Measurements from ENCODE around the gene KCNK10.

DNA sequence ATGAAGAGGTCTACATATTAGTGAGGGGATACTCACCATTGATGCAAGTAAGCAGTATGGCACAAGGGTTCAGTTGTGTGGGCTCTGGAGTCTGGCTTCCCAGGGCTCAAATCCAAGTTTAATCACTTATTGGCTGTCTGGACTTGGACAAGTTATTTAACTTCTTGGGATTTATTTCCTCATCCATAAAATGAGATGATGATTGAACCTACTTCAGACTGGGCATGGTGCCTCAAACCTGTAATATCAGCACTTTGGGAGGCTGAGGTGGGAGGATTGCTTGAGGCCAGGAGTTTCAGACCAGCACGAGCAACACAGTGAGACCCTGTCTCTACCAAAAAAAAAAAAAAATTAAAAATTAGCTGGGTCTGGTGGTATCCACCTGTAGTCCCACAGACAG is 67.9 kb downstream of the KCNK10 start:
- TF ChIP-seq, protein P1, sequence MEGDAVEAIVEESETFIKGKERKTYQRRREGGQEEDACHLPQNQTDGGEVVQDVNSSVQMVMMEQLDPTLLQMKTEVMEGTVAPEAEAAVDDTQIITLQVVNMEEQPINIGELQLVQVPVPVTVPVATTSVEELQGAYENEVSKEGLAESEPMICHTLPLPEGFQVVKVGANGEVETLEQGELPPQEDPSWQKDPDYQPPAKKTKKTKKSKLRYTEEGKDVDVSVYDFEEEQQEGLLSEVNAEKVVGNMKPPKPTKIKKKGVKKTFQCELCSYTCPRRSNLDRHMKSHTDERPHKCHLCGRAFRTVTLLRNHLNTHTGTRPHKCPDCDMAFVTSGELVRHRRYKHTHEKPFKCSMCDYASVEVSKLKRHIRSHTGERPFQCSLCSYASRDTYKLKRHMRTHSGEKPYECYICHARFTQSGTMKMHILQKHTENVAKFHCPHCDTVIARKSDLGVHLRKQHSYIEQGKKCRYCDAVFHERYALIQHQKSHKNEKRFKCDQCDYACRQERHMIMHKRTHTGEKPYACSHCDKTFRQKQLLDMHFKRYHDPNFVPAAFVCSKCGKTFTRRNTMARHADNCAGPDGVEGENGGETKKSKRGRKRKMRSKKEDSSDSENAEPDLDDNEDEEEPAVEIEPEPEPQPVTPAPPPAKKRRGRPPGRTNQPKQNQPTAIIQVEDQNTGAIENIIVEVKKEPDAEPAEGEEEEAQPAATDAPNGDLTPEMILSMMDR (IDR thresholded peaks at IDR 0.05; ENCODE audit: low read depth, low read length) = no peak
- no peak for TF ChIP-seq EZH2phosphoT487 (IDR thresholded peaks at IDR 0.05; ENCODE audit: low read depth)

Measured in OCI-LY3 (cell line).